Mucosa of gallbladder (tissue), 1 donor: ENCODE data around the gene RPS19BP1. TPM values are rescaled to one million over a fixed set of nuclear protein-coding genes. Genes with fewer than 3 reads are reported as not detected.
"Not testable (repeated sequence)": the region's sequence is repeated elsewhere in the genome, so short reads cannot be mapped to it uniquely, and the experiment has no call there.

Source experiments
- DNase-seq: peaks from one replicate; pipeline ENCODE4 v3.0.0-alpha.2; 2020; ENCODE audit warnings: low spot score
- total RNA-seq: library from RNA; stranded (reverse); gene quantifications from one replicate; pipeline ENCODE4 v1.2.1, GENCODE V29; 2021
- donor health status: DM: no; HTN: no; CAD: no.

RPS19BP1 gene
- total RNA-seq, 1 donor from 2014 or later, result 76.9 TPM

GRCh38 chr22:39514373-39514973, 18.1 kb downstream of the RPS19BP1 start:
- DNase-seq, result peak; percentile 60

GRCh38 chr22:39513791-39514190, 18.8 kb downstream of the RPS19BP1 start:
- DNase-seq, result no peak

- no peak for DNase-seq
These were observed 20.5 kb downstream of the RPS19BP1 start for GRCh38 chr22:39512026-39512425.

- no peak for DNase-seq
These were observed 21.3 kb downstream of the RPS19BP1 start for GRCh38 chr22:39511226-39511625.

GRCh38 chr22:39510529-39511149, 21.9 kb downstream of the RPS19BP1 start:
- DNase-seq, result no peak

GRCh38 chr22:39508393-39508792, 24.2 kb downstream of the RPS19BP1 start:
- no peak for DNase-seq

- DNase-seq, result not testable (repeated sequence)
These were observed 25.5 kb downstream of the RPS19BP1 start for GRCh38 chr22:39507021-39507420.

- no peak for DNase-seq
These were observed 28.5 kb downstream of the RPS19BP1 start for GRCh38 chr22:39504071-39504470.

- no peak for DNase-seq
These were observed 28.9 kb downstream of the RPS19BP1 start for GRCh38 chr22:39503630-39504029.

- no peak for DNase-seq
These were observed 29.6 kb downstream of the RPS19BP1 start for GRCh38 chr22:39502789-39503409.

- DNase-seq, result peak; percentile 97
These were observed 30.3 kb downstream of the RPS19BP1 start, which contains the start of gene MIEF1 for GRCh38 chr22:39502109-39502788. MIEF1 (plus strand) TSS chr22:39502290; CDS start chr22:39511295, 9,005 bp downstream.

GRCh38 chr22:39501644-39502108, 30.9 kb downstream of the RPS19BP1 start:
- DNase-seq, result no peak

- DNase-seq, result no peak
These were observed 32.4 kb downstream of the RPS19BP1 start for GRCh38 chr22:39500101-39500500.

GRCh38 chr22:39498802-39499201, 33.7 kb downstream of the RPS19BP1 start:
- no peak for DNase-seq

- DNase-seq, result no peak
These were observed 34.2 kb downstream of the RPS19BP1 start for GRCh38 chr22:39498368-39498767.

GRCh38 chr22:39497429-39497828, 35.1 kb downstream of the RPS19BP1 start:
- no peak for DNase-seq

GRCh38 chr22:39496131-39496838, 36.3 kb downstream of the RPS19BP1 start:
- DNase-seq, result peak; percentile 70

- DNase-seq, result no peak
These were observed 38.0 kb downstream of the RPS19BP1 start for GRCh38 chr22:39494471-39495120.

- no peak for DNase-seq
These were observed 38.8 kb downstream of the RPS19BP1 start for GRCh38 chr22:39493759-39494158.

GRCh38 chr22:39492186-39492585, 40.4 kb downstream of the RPS19BP1 start:
- no peak for DNase-seq

GRCh38 chr22:39491696-39492095, 40.9 kb downstream of the RPS19BP1 start:
- DNase-seq, result no peak
